Tibial nerve (tissue), 3 donors: Measurements from ENCODE around the gene RHBG.

Experiments
- POLR2A ChIP-seq, 2 donors: fragments of 450-650 bp; IDR thresholded peaks; one replicate each; pipeline ENCODE4 v1.6.1; 2017; ENCODE audit warnings: antibody characterized with exemption in 2 of 2, mild to moderate bottlenecking in 2 of 2, moderate library complexity in 2 of 2
- TF ChIP-seq, protein P1 (sequence below), 5 experiments: fragments of 200-600 bp in 3 of 5; fragments of 450-650 bp in 2 of 5; sonication (generic) in 3 of 5; IDR thresholded peaks; one replicate each; pipeline ENCODE4 v1.5.1; 2016 to 2019; ENCODE audit warnings: antibody characterized with exemption in 5 of 5, mild to moderate bottlenecking in 3 of 5, moderate library complexity in 2 of 5

DNA sequence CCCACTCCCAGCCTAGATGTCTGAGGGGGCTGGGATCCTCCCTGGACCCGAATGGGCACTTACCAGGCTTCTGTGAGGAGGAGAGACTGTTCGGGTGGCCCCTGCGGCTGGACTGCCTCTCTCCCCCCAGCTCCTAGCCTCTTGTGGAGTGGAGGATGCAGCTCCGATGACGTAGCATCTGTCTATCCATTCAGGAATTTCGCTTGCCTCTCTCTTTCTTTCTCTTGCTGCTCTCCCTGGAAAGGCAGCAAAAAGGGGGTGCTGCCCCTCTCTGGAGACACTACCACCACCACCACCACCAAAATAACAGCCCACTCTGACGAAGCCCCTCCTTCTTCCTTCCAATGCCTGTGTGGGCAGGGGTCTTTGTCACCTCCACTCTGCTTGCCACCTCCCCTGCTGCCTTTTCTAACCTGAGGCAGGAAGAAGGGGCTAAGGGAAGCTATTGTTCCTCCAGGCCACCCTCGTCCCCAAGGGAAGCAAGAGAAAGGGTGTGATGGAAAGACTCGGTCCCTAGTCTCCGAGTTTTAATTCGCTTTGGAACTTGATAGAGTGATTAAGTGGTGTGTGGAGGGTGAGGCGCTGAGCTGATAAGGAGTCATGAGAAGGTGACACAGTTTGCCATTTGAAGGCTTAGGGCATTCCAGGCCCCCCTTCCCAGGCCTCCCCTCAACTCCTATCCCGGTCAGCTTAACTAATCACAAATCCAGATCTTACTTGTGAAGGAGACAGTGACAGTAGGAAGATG is 60.5 kb downstream of the RHBG start:
- TF ChIP-seq, protein P1, sequence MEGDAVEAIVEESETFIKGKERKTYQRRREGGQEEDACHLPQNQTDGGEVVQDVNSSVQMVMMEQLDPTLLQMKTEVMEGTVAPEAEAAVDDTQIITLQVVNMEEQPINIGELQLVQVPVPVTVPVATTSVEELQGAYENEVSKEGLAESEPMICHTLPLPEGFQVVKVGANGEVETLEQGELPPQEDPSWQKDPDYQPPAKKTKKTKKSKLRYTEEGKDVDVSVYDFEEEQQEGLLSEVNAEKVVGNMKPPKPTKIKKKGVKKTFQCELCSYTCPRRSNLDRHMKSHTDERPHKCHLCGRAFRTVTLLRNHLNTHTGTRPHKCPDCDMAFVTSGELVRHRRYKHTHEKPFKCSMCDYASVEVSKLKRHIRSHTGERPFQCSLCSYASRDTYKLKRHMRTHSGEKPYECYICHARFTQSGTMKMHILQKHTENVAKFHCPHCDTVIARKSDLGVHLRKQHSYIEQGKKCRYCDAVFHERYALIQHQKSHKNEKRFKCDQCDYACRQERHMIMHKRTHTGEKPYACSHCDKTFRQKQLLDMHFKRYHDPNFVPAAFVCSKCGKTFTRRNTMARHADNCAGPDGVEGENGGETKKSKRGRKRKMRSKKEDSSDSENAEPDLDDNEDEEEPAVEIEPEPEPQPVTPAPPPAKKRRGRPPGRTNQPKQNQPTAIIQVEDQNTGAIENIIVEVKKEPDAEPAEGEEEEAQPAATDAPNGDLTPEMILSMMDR (IDR thresholded peaks at IDR 0.05): no peak
- TF ChIP-seq POLR2A (IDR thresholded peaks at IDR 0.05): no peak
